GM21367 (cell line): ENCODE results near the gene PROK1.
A peak's percentile ranks its signal among the peaks of the same experiment; 100 is the strongest.
"Not testable (repeated sequence)": the region's sequence is repeated elsewhere in the genome, so short reads cannot be mapped to it uniquely, and the experiment has no call there.

ENCODE experiments used
- ATAC-seq: cut with Tn5 transposase; IDR thresholded peaks from one replicate; pipeline ENCODE4 v1.9.1; 2021; ENCODE audit not compliant: unreplicated experiment

PROK1 gene, protein sequence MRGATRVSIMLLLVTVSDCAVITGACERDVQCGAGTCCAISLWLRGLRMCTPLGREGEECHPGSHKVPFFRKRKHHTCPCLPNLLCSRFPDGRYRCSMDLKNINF

DNA sequence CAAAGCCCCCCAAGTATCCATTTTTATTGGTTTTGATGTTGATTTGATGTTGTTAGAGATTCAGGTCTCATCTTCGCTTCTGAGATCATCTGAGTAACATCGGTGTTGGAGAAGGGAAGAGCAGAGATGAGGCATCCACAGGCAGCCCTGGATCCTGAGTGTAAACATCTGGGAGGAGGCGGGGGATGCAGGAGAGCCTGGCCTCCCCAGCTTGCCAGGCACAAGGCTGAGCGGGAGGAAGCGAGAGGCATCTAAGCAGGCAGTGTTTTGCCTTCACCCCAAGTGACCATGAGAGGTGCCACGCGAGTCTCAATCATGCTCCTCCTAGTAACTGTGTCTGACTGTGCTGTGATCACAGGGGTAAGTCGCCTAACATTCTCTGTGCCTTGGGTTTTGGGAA is at the start of gene PROK1:
PROK1 (plus strand) TSS at position 221 of the 400 bp plus-strand sequence; CDS start at position 289, 68 bp downstream.
- no peak for ATAC-seq

DNA sequence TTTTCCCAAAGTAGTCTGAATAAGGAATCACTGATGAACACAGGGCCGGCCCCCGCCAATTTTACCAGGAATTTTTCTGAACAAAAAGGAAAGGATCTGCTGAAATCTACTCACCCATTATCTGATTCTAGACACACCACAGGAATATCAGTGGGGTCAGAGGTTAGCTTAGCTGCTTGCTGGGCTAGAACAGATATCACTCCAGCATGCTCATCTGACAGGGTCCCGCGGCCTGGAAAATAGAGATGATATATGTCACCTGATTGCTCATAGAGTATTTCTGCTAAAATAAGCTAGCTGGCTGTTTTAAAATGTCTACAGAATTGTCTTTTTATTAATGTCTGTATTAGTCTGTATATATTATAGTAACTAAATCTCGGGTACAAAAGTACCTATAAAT is 47.1 kb upstream of the PROK1 start:
- ATAC-seq: no peak

DNA sequence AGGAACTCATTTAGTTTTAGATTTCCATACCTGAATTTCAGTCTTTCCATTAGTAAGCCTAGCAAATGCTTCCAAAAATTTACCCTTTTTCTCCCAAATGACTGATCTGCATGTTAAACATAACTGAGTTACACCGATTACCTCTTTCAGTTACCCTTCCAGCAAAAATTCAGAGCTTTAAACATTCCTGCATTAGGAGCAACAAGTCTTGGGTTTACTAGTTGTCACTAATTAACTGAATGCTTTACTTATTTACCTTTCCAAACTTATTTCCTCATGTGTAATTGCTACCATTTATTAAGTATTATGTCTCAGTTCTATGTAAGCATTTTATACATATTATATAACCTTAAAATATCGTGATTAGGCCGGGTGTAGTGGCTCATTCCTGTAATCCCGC is 46.5 kb upstream of the PROK1 start:
- no peak for ATAC-seq

DNA sequence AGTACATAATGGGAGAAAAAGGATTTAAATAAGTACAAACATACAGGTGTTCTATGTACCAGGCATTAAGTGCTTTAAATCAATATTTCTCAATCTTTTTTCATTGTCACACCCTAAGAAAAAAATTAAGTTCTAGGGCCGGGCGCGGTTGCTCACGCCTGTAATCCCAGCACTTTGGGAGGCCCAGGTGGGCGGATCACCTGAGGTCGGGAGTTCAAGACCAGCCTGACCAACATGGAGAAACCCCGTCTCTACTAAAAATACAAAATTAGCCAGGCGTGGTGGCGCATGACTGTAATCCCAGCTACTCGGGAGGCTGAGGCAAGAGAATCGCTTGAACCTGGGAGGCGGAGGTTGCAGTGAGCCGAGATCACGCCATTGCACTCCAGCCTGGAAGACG is 44.5 kb upstream of the PROK1 start:
- ATAC-seq: not testable (repeated sequence)

DNA sequence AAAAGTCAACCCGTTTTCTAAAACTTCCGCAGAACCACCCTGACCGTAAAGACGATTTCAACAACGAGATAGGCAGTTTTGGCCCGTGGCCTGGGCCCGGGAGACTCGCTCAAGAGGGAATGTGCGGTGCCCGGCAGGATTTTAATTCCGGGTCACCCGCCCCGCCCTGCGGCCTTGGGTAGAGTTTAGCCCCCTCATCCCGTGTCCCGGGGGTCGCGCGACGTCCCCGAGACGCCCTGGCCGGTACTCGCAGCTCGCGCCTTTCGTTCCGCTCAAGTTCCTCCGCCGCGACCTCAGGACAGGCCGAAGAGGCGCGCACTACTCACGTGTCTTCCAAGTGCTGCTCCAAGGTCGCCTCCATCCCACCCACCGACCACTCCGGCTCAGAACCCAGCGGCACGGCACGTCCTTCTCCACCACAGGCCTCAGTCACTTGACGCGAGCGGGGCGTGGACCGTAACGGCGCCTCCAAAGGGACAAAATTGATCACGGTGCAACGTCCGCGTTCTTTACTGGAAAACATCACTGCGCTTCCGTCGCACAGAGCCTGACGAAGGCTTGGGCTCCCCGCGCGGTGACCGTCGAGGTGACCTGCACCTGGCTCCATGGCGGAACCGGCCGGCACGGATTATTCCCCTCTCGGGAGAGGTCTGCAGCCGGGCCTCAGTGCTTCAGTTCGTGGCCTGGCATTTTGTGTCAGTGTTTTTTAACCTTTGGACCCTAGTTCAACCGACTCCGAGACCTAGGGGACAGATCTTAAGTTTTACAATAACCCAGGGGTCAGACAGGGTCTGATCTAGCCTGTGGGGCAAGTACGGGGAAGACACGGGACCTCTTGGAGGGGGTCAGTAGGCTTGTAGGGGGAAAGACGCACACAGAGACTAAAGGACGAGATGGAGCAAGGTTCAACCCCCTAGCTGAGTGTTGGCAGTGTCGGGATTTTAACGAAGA is 43.4 kb upstream of the PROK1 start, which contains the start of gene LAMTOR5:
LAMTOR5 (minus strand) TSS at position 435 of the 951 bp plus-strand sequence; CDS start at position 361, 74 bp downstream.
- ATAC-seq: peak; percentile 80

DNA sequence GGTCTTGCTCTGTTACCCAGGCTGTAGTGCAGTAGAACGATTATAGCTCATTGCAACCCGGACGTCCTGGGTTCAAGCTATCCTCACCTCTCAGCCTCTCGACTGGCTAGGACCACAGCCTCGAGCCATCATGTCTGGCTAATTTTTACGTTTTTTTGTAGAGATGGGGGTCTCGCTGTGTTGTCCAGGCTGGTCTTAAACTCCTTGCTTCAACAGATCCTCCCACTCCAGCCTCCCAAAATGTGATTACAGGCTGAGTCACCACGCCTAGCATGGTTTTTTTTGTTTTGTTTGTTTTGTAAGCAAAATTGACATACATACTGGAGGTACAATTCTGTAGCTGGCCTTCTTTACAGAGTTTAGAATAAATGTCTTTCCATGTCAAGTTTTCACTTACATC is 42.5 kb upstream of the PROK1 start:
- no peak for ATAC-seq

DNA sequence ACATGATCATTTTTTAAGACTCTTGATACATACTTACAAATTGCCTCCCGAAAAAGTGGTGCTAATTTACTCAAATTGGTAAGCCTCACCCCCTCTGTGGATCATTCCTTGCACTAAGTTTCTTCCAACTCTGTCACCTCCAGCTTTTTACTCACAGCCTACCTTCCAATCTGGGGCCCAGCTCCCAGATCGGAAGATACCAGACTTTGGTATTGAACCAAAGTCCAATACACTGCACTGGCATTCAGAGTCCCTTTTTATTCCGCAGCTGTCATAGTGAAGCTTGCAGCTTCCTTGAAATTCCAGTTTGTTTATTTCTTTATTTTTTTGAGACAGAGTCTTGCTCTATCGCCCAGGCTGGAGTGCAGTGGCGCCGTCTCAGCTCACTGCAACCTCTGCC is 41.6 kb upstream of the PROK1 start:
- no peak for ATAC-seq

DNA sequence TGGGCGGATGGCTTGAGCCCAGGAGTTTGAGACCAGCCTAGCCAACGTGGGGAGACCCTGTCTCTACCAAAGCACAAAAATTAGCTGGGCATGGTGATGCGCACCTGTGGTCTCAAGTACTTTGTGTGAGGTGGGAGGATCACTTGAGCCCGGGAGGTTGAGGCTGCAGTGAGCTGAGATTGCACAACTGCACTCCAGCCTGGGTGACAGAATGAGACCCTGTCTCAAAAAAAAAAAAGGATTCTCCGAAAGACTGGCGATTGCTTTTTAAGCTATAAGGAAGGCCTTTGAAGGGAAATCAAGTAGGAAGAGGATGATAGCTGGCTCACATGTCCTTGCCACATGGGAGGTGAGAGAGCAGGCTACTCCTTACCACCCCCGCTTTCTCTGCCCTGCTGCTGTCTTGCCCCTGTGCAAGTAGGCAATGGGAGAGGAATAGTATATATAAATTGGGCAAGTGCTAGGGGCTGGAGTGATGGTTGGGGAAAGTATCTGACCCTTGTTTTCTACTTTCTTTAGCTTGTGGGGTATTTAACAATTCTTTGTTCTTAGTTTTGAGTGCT is 39.7 kb upstream of the PROK1 start:
- ATAC-seq: no peak

DNA sequence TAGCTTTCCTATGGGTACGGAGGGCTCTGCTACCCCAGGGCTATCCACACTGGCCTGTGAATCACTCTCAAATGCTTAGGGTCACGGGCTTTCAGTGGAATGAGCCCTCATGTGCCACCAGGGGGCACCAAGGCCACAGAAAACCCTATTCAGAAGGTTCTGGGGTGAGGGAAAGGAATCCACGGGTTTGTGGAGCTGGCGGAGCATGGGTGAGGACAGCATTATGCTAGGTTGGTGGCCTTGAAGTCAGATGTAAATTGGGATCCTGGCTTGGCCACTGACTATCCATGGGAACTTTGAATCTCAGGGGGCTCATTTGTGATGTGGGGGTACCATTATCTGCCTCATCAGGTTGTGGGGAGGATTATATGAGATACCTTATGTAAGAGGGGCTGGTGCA is 38.4 kb upstream of the PROK1 start:
- ATAC-seq: no peak

DNA sequence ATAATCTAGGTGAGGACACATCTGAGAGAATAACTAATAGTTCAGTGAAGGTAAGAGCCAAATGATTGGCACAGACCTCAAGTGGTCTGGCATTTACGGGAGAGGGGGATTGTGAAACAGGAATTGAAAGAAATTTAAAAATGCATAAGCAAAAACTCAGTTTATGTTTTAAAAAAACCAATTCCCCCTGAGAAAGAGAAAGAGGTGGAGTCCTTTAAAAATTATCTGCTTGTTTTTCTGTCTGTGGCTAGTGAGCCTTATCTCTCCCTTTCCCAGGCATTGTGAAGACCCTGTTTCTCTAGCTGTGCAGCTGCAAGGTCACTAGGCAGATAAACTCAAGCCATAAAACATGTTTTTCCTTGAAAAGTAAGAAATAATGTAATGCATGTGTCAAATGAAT is 37.9 kb upstream of the PROK1 start:
- ATAC-seq: not testable (repeated sequence)

DNA sequence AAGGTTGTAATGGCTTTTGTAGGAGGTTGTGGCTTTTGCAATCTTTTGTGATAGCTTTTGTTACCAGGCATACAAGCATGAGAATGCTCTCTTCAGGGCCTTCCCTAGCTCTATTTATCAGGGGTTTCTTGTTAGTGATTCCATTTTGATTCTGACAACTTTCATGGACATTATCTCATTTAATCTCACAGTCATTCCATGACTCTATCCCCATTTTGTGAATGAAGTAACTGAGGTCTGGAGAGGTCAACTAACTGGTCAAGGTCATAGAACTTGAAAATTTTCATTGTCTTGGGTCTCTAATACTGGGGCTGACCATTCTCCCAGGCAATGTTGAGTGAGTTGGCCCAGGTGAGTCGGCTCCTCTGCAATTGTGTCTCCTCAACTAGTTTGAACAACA is 32.2 kb upstream of the PROK1 start:
- no peak for ATAC-seq

DNA sequence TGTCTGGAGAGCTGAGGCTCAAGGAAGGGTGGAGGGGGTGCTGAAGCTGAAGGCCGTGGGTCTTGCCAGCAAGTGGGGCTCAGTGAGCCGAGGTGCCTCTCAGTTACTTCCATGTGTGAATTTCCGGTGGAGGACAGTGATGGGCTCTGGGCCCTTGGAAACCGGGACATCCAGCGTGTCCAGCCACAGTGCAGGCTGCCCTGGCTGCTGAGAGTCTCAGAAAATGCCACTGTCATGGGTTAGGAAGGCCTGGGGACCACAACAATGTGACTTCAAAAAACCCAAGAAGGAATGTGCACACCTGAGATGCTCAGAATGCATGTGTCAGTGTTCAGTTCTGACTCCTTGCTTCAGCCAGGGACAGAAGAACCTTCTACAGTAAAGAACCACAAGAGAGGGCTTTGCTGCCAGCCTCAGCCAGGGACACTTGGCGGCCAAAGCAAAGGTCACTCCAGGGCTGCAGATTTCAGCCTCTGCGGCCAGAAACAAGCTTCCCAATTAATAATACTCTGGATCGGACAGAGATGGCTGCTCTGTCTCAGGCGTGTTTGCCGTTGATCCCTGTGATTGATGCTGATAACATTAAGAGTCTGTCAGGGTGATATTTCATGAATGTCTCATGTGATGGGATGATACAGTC is 30.8 kb upstream of the PROK1 start:
- no peak for ATAC-seq

DNA sequence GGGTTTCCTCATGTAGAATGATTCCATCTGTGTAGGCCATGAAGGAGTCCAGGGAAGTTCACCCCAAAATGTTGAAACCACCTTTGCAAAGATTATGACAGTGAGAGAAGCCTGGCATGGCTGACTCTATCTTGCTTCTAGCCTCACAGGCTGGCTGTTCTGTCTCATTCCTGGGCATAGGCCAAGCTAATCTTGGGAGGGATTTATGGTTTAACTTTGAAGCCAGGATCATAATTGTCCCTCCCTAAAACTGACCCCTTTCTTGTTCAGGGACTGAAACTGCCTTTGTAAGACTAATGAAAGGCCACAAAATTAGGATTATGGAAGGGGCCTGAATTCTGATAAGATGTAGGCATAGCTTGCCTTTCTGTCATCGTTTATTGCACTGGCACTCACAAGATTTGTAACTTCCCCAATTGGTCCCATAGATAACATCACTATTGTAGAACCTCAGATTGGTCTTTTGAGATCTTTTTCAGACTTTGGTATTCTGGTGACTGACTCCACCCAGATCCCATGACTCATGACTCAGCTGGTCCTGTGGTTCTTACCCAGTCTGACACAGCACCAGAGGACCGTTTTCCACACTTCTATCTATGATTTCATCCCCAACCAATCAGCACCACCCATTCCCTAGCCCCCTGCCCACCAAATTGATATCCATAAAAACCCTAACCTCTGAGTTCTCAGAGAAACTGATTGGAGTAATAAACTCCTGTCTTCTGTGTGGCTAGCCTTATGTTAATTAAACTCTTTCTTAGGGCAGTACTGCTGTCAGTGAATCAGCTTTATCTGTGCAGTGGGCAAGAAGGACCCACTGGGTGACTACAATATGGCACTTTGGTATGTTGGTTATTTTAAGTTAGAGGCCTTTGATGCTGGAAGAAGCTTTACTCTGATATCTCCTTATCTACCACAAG is 29.8 kb upstream of the PROK1 start:
- ATAC-seq: no peak

DNA sequence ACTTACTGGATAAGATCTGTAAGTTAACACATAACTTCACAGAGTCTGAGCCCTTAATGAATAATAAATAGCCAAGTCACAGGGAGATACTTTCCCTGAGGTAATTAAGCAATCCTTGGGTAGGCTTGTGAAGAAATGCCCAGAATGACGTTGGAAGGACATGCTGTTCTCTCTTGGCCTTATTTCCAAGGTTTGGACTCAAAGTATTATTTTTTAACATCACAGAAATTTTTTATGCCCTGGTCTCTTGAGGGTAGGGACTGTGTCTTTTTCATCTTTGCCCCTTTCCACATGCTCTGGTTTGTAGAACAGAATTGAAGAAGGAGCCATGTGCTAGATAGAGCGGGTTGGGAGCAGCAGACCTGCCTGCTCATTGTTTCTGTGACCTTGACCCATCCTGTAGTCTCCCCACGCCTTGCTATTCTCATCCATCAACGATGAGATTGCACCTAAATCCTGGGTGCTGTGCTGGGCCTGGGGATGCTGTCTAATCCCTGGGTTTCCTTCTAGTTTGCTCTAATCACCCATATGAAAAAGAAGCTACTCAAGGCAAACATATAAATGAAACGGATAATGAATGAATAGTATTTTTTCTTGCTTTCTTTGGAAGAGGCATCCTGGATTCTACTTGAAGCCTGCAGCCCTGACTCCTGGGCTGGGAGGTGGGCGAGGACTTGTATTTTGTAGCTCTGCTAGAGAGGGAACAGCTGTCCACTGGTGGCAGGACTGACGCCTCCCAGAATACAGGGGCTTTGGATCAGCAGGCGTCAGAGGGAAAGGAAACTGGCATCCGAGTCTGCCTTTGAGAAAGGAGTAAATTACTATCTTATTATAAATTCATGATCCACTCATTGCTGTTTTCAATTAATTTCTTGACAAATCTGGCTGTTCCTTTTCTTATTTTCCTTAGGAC is 26.0 kb upstream of the PROK1 start:
- no peak for ATAC-seq

DNA sequence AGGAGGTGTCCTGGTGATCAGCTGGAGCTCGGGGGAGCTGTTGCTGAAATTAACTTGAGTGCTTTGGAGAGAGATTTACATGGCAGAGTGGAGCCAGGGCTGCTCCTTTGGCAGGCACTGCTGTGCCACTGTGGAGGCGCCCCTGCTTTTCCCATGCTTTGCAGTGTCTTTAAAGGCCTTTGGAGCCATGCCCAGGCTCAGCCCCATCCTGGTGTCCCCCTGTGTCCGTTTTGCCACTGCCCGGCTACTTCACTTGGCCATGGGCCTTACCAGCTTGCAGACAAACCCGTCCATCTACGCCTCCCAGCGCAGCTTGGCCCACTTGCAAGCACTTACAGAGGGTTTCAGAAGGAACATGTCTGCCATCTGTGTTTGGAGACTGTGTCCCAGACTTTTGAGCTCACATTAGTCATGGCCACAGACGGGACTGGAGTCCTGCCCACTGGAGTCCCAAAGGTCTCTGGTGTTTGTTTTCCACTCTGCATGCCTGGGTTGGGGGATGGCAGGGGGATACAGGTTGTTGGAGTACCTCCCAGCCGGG is 25.3 kb upstream of the PROK1 start:
- no peak for ATAC-seq

DNA sequence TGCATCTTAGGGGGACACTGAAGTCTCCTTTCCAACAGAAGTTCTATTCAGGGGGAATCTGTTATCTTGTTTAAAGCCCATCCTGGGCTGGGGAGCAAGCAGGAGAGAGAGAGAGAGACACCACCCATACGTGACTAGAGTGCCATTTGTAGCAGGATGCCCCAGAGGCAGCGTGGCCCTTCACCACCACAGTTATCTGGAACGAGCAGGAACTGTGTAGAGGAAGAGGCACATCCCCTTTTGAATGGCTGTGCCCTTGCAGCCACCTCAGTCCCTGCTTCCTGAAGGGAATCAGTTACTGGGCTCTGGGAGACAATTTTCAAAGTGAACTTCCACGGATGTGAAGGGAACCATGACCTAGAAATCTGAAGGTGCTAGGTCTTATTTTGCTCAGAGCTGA is 24.1 kb upstream of the PROK1 start:
- ATAC-seq: no peak

DNA sequence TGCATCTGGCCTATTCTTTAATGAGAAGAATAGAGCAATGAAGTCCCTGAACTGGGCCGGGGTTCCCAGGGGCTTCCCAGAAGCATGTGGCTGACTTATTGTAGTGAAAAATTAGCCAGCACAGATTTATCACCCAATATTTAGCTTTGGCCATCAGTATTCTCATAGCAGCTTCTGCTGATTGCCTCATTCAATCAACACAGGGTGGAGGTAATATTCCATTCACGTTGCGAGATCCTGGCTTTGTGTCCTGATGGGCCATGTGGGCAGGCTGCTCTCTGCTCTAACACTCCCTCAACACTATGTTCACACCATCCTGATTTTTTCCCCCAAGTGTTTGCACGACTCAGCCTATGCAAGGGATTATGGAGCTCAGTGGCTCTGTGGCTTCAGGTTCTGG is 22.0 kb upstream of the PROK1 start:
- no peak for ATAC-seq

DNA sequence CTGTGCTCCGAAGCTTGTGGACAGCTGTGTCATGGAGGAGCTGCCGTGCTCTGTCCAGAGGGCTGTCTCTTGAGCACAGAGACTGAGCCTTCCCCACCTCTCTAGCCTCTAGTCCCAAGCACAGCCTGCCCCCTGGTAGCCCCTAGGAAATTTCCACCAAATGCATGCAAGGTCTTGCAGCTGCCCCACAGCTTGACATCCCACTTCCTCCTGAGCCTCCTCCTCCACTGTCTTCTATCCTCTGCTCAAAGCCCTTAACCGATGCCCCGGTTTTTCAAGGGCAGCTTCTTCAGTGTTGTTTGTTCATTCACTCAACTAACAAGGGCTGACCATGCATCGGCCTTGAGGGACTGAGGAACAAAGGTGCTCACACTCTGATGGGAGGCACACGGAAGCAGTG is 20.6 kb upstream of the PROK1 start:
- ATAC-seq: no peak

DNA sequence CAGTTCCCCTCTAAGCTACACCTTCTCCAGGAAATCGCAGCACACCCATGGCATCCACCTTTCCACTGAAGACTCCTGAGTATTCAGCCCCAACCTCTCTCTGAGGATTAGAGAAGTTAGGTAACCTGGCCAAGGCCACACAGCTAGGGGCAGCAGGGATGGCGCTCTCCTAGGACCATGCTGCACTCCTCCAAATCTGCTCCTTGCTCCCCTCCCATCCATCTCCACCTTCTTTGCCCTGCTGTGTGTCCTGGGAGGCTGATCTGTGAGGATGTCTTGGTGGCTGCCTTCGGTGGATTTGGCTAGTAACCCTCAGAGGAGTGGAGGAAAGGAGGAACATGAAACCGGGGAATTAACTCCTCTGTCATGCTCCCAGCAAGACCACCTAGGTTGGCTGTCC is 20.0 kb upstream of the PROK1 start:
- ATAC-seq: no peak
